ES-I3 (cell line): ENCODE data around the gene REEP6.
"Not testable (repeated sequence)": the region's sequence is repeated elsewhere in the genome, so short reads cannot be mapped to it uniquely, and the experiment has no call there.

Source experiments
- H3K36me3 ChIP-seq: 2 replicates; pipeline ENCODE4 v1.6.1; 2013; ENCODE audit warnings: mild to moderate bottlenecking, low read length, control low read depth, moderate library complexity; ENCODE audit not compliant: insufficient read depth
- H3K4me1 ChIP-seq: 2 replicates; pipeline ENCODE4 v1.6.1; 2013; ENCODE audit warnings: mild to moderate bottlenecking, control low read depth, low read length; ENCODE audit not compliant: insufficient read depth
- H3K9ac ChIP-seq: 2 replicates; pipeline ENCODE4 v1.6.1; 2013; ENCODE audit warnings: low read depth, mild to moderate bottlenecking, low read length, moderate library complexity
- H3K9me3 ChIP-seq: 2 replicates; pipeline ENCODE4 v1.6.1; 2013; ENCODE audit warnings: mild to moderate bottlenecking, low read length, moderate library complexity; ENCODE audit not compliant: control insufficient read depth, insufficient read depth

Gene REEP6

GRCh38 chr19:1523412-1524286, 32.7 kb downstream of the REEP6 start, which contains the start of gene PLK5:
PLK5 (plus strand) TSS chr19:1524077; CDS start chr19:1526997, 2,920 bp downstream.
- peak within 1 kb of the TSS; percentile 47; the same call in 1 of the 2 replicates for H3K9ac ChIP-seq
- no peaks in the 10 kb centered on the region for H3K4me1 ChIP-seq
- no peaks in the 10 kb centered on the region for H3K9me3 ChIP-seq
- no peaks in the 10 kb centered on the region for H3K36me3 ChIP-seq

- peak overlapping the region; percentile 47; the same call in 1 of the 2 replicates for H3K9ac ChIP-seq
- H3K9me3 ChIP-seq: no peaks in the 10 kb centered on the region
- H3K36me3 ChIP-seq: no peaks in the 10 kb centered on the region
- no peaks in the 10 kb centered on the region for H3K4me1 ChIP-seq
Measured at GRCh38 chr19:1524287-1524971, 33.4 kb downstream of the REEP6 start.

GRCh38 chr19:1524972-1525325, 34.0 kb downstream of the REEP6 start:
- H3K4me1 ChIP-seq: no peaks in the 10 kb centered on the region
- H3K9me3 ChIP-seq: no peaks in the 10 kb centered on the region
- H3K9ac ChIP-seq: no peak overlapping the region
- no peaks in the 10 kb centered on the region for H3K36me3 ChIP-seq

GRCh38 chr19:1525343-1525742, 34.4 kb downstream of the REEP6 start:
- Histone ChIP-seq H3K36me3 (no peaks in the 10 kb centered on the region), H3K9ac (no peak overlapping the region), H3K4me1 (no peaks in the 10 kb centered on the region), H3K9me3 (no peaks in the 10 kb centered on the region)

- H3K36me3 ChIP-seq: no peaks in the 10 kb centered on the region
- no peaks in the 10 kb centered on the region for H3K4me1 ChIP-seq
- H3K9ac ChIP-seq: no peak overlapping the region
- H3K9me3 ChIP-seq: no peaks in the 10 kb centered on the region
Measured at GRCh38 chr19:1526066-1526778, 35.2 kb downstream of the REEP6 start.

- Histone ChIP-seq H3K9me3 (no peaks in the 10 kb centered on the region), H3K4me1 (no peaks in the 10 kb centered on the region), H3K36me3 (no peaks in the 10 kb centered on the region), H3K9ac (no peak overlapping the region)
Measured at GRCh38 chr19:1526979-1527649, 36.1 kb downstream of the REEP6 start.

- H3K36me3 ChIP-seq: no peaks in the 10 kb centered on the region
- H3K9ac ChIP-seq: no peak overlapping the region
- H3K4me1 ChIP-seq: no peaks in the 10 kb centered on the region
- H3K9me3 ChIP-seq: no peaks in the 10 kb centered on the region
Measured at GRCh38 chr19:1527650-1528309, 36.8 kb downstream of the REEP6 start.

- H3K36me3 ChIP-seq: no peaks in the 10 kb centered on the region
- H3K9me3 ChIP-seq: no peaks in the 10 kb centered on the region
- no peaks in the 10 kb centered on the region for H3K4me1 ChIP-seq
- H3K9ac ChIP-seq: no peak overlapping the region
Measured at GRCh38 chr19:1528596-1529429, 37.8 kb downstream of the REEP6 start.

GRCh38 chr19:1529430-1529816, 38.4 kb downstream of the REEP6 start:
- H3K4me1 ChIP-seq: no peaks in the 10 kb centered on the region
- H3K9ac ChIP-seq: no peak overlapping the region
- H3K9me3 ChIP-seq: no peaks in the 10 kb centered on the region
- H3K36me3 ChIP-seq: no peaks in the 10 kb centered on the region

GRCh38 chr19:1530856-1531255, 39.9 kb downstream of the REEP6 start:
- H3K4me1 ChIP-seq, H3K9me3 ChIP-seq, H3K36me3 ChIP-seq, H3K9ac ChIP-seq: not testable (repeated sequence)

GRCh38 chr19:1531587-1531986, 40.6 kb downstream of the REEP6 start:
- H3K9ac ChIP-seq: no peak overlapping the region
- H3K4me1 ChIP-seq: no peaks in the 10 kb centered on the region
- no peaks in the 10 kb centered on the region for H3K9me3 ChIP-seq
- no peaks in the 10 kb centered on the region for H3K36me3 ChIP-seq

GRCh38 chr19:1532003-1532402, 41.0 kb downstream of the REEP6 start:
- no peak overlapping the region for H3K9ac ChIP-seq
- no peaks in the 10 kb centered on the region for H3K36me3 ChIP-seq
- H3K9me3 ChIP-seq: no peaks in the 10 kb centered on the region
- H3K4me1 ChIP-seq: no peaks in the 10 kb centered on the region

- Histone ChIP-seq H3K9ac (no peak overlapping the region), H3K9me3 (no peaks in the 10 kb centered on the region), H3K4me1 (no peaks in the 10 kb centered on the region)
Measured at GRCh38 chr19:1533510-1534150, 42.6 kb downstream of the REEP6 start.

More at GRCh38 chr19:1533510-1534150, 42.6 kb downstream of the REEP6 start:
- H3K36me3 ChIP-seq: no peaks in the 10 kb centered on the region
